ENCODE measurements around the gene RNLS.

GRCh38 chr10:88562152-88562551 is 21.0 kb downstream of the RNLS start:
- TF ChIP-seq CTCF (tag by site-specific recombination; IDR thresholded peaks at IDR 0.05) = no peak
- no peak for TF ChIP-seq ZNF311 (tag by site-specific recombination; IDR thresholded peaks at IDR 0.05; ENCODE audit: borderline replicate concordance)
- TF ChIP-seq TCF7L2 (IDR thresholded peaks at IDR 0.05; ENCODE audit: borderline replicate concordance, low read depth, low read length) = no peak
- no peak for TF ChIP-seq ZNF121 (tag by site-specific recombination; IDR thresholded peaks at IDR 0.05)
- TF ChIP-seq ZBTB20 (tag by site-specific recombination; IDR thresholded peaks at IDR 0.05) = no peak
- no peak for TF ChIP-seq ZNF10 (tag by site-specific recombination; IDR thresholded peaks at IDR 0.05)
- TF ChIP-seq REST (tag by site-specific recombination; IDR thresholded peaks at IDR 0.05) = no peak
- TF ChIP-seq HOXC10 (CRISPR knock-in tag; IDR thresholded peaks at IDR 0.05) = no peak
- no peak for TF ChIP-seq ZNF629 (tag by site-specific recombination; IDR thresholded peaks at IDR 0.05)
- no peak for TF ChIP-seq ELK4 (IDR thresholded peaks at IDR 0.05; ENCODE audit: borderline replicate concordance, low read depth, low read length)
- no peak for TF ChIP-seq REPIN1 (tag by site-specific recombination; IDR thresholded peaks at IDR 0.05; ENCODE audit: low read depth)
- no peak for TF ChIP-seq TSHZ1 (tag by site-specific recombination; IDR thresholded peaks at IDR 0.05; ENCODE audit: borderline replicate concordance)
- TF ChIP-seq EGR2 (tag by site-specific recombination; IDR thresholded peaks at IDR 0.05; ENCODE audit: low read depth) = no peak
